Stimulated activated naive CD8-positive, alpha-beta T cell treated with anti-CD3 and anti-CD28 coated beads, Interleukin-15, amount 100 ng/mL, for 72 hours (primary cell): ENCODE results near the gene ASPHD2.
A peak's percentile ranks its signal among the peaks of the same experiment; 100 is the strongest.

Experiments
- ATAC-seq: fragments of 150-1000 bp; cut with Tn5 transposase; 2 replicates; pipeline ENCODE4 v1.10.0; 2021; ENCODE audit warnings: mild to moderate bottlenecking, moderate library complexity
- DNase-seq, 2 donors: peaks; one replicate each; pipeline ENCODE4 v3.0.0; 2021 to 2022
- H3K27ac Mint-ChIP-seq, 2 donors: one replicate each; pipeline ENCODE4 v1.8.0; 2022; ENCODE audit warnings: mild to moderate bottlenecking in 2 of 2, mixed read lengths in 2 of 2, moderate library complexity in 2 of 2
- H3K27me3 Mint-ChIP-seq: one replicate; pipeline ENCODE4 v1.8.0; 2022; ENCODE audit warnings: mixed read lengths
- H3K4me1 Mint-ChIP-seq: one replicate; pipeline ENCODE4 v1.8.0; 2022; ENCODE audit warnings: mild to moderate bottlenecking, mixed read lengths
- H3K4me3 Mint-ChIP-seq, 2 donors: one replicate each; pipeline ENCODE4 v1.8.0; 2022; ENCODE audit warnings: mild to moderate bottlenecking in 2 of 2, mixed read lengths in 2 of 2, moderate library complexity in 1 of 2
- H3K9me3 Mint-ChIP-seq, 2 donors: one replicate each; pipeline ENCODE4 v1.8.0; 2022; ENCODE audit warnings: mixed read lengths in 2 of 2

Gene ASPHD2

GRCh38 chr22:26428515-26429457, at the start of gene ASPHD2:
ASPHD2 (plus strand) TSS chr22:26429260; CDS start chr22:26433616, 4,356 bp downstream.
- H3K9me3 Mint-ChIP-seq: peaks cover 0 to 5% of the 10 kb centered on the region in 2 donors
- peak; percentile 88 for ATAC-seq
- H3K4me3 Mint-ChIP-seq: peak within 1 kb of the TSS; percentile 89 to 97
- H3K27me3 Mint-ChIP-seq: peaks cover 8% of the 10 kb centered on the region
- H3K27ac Mint-ChIP-seq: peak within 1 kb of the TSS; percentile 93 to 97
- peaks cover 58% of the 10 kb centered on the region for H3K4me1 Mint-ChIP-seq
- DNase-seq: peak; percentile 86 to 88

- Mint-ChIP-seq H3K27ac (no peak overlapping the region), H3K27me3 (peaks cover 70% of the 10 kb centered on the region), H3K4me1 (peaks cover 6% of the 10 kb centered on the region), H3K4me3 (no peak overlapping the region), H3K9me3 (peaks cover 0 to 17% of the 10 kb centered on the region in 2 donors)
- DNase-seq (no peak), ATAC-seq (no peak)
Measured at GRCh38 chr22:26380072-26380830, 48.8 kb upstream of the ASPHD2 start.

GRCh38 chr22:26382782-26383181, 46.3 kb upstream of the ASPHD2 start:
- peaks cover 45% of the 10 kb centered on the region for H3K27me3 Mint-ChIP-seq
- H3K4me3 Mint-ChIP-seq: no peak overlapping the region
- peak overlapping the region in 1 of 2 donors; percentile 49 for H3K27ac Mint-ChIP-seq
- H3K9me3 Mint-ChIP-seq: peaks cover 0 to 17% of the 10 kb centered on the region in 2 donors
- ATAC-seq (no peak), DNase-seq (no peak)
- H3K4me1 Mint-ChIP-seq: peaks cover under 1% of the 10 kb centered on the region

- peaks cover 0 to 7% of the 10 kb centered on the region in 2 donors for H3K9me3 Mint-ChIP-seq
- H3K4me1 Mint-ChIP-seq: no peaks in the 10 kb centered on the region
- DNase-seq (no peak), ATAC-seq (no peak)
- H3K27me3 Mint-ChIP-seq: peaks cover 40% of the 10 kb centered on the region
- no peak overlapping the region for H3K27ac Mint-ChIP-seq
- no peak overlapping the region for H3K4me3 Mint-ChIP-seq
Measured at GRCh38 chr22:26383968-26384556, 45.0 kb upstream of the ASPHD2 start.

GRCh38 chr22:26385164-26385563, 43.9 kb upstream of the ASPHD2 start:
- H3K9me3 Mint-ChIP-seq: no peaks in the 10 kb centered on the region
- ATAC-seq: no peak

GRCh38 chr22:26389125-26389524, 39.9 kb upstream of the ASPHD2 start:
- Mint-ChIP-seq H3K27ac (no peak overlapping the region), H3K27me3 (peaks cover 8% of the 10 kb centered on the region), H3K4me1 (no peaks in the 10 kb centered on the region), H3K4me3 (no peak overlapping the region), H3K9me3 (no peaks in the 10 kb centered on the region)
- DNase-seq: no peak
- no peak for ATAC-seq

More at GRCh38 chr22:26385164-26385563, 43.9 kb upstream of the ASPHD2 start:
- no peak for DNase-seq
- Mint-ChIP-seq H3K4me1 (no peaks in the 10 kb centered on the region), H3K4me3 (no peak overlapping the region), H3K27ac (no peak overlapping the region), H3K27me3 (peaks cover 31% of the 10 kb centered on the region)

GRCh38 chr22:26391091-26391490, 38.0 kb upstream of the ASPHD2 start:
- H3K27ac Mint-ChIP-seq: no peak overlapping the region
- no peaks in the 10 kb centered on the region for H3K4me1 Mint-ChIP-seq
- H3K27me3 Mint-ChIP-seq: peaks cover 8% of the 10 kb centered on the region
- DNase-seq: no peak
- ATAC-seq: no peak
- H3K9me3 Mint-ChIP-seq: no peaks in the 10 kb centered on the region
- H3K4me3 Mint-ChIP-seq: no peak overlapping the region

- no peak for DNase-seq
- no peaks in the 10 kb centered on the region for H3K9me3 Mint-ChIP-seq
- no peak overlapping the region for H3K27ac Mint-ChIP-seq
- H3K27me3 Mint-ChIP-seq: peaks cover 8% of the 10 kb centered on the region
- ATAC-seq: no peak
- no peaks in the 10 kb centered on the region for H3K4me1 Mint-ChIP-seq
- no peak overlapping the region for H3K4me3 Mint-ChIP-seq
Measured at GRCh38 chr22:26391623-26392022, 37.4 kb upstream of the ASPHD2 start.

- H3K27me3 Mint-ChIP-seq: no peaks in the 10 kb centered on the region
- no peak overlapping the region for H3K4me3 Mint-ChIP-seq
- DNase-seq (no peak), ATAC-seq (no peak)
- H3K4me1 Mint-ChIP-seq: peaks cover 4% of the 10 kb centered on the region
- H3K9me3 Mint-ChIP-seq: no peaks in the 10 kb centered on the region
- H3K27ac Mint-ChIP-seq: no peak overlapping the region
Measured at GRCh38 chr22:26393929-26394328, 35.1 kb upstream of the ASPHD2 start.

GRCh38 chr22:26394777-26395176, 34.3 kb upstream of the ASPHD2 start:
- no peak overlapping the region for H3K4me3 Mint-ChIP-seq
- H3K4me1 Mint-ChIP-seq: peaks cover 7% of the 10 kb centered on the region
- no peaks in the 10 kb centered on the region for H3K27me3 Mint-ChIP-seq
- DNase-seq (no peak), ATAC-seq (no peak)
- no peaks in the 10 kb centered on the region for H3K9me3 Mint-ChIP-seq
- H3K27ac Mint-ChIP-seq: peak overlapping the region in 1 of 2 donors; percentile 45

- H3K9me3 Mint-ChIP-seq: no peaks in the 10 kb centered on the region
- H3K4me3 Mint-ChIP-seq: no peak overlapping the region
- no peak overlapping the region for H3K27ac Mint-ChIP-seq
- H3K27me3 Mint-ChIP-seq: no peaks in the 10 kb centered on the region
- DNase-seq (no peak), ATAC-seq (no peak)
- peaks cover 7% of the 10 kb centered on the region for H3K4me1 Mint-ChIP-seq
Measured at GRCh38 chr22:26395926-26396325, 33.1 kb upstream of the ASPHD2 start.

GRCh38 chr22:26398741-26399153, 30.3 kb upstream of the ASPHD2 start:
- ATAC-seq: peak; percentile 95
- H3K27me3 Mint-ChIP-seq: no peaks in the 10 kb centered on the region
- no peak overlapping the region for H3K27ac Mint-ChIP-seq
- peak; percentile 48 to 65 for DNase-seq
- no peaks in the 10 kb centered on the region for H3K9me3 Mint-ChIP-seq
- no peak overlapping the region for H3K4me3 Mint-ChIP-seq
- H3K4me1 Mint-ChIP-seq: peaks cover 20% of the 10 kb centered on the region

- H3K4me3 Mint-ChIP-seq: no peak overlapping the region
- no peak for ATAC-seq
- no peaks in the 10 kb centered on the region for H3K27me3 Mint-ChIP-seq
- no peak overlapping the region for H3K27ac Mint-ChIP-seq
- H3K9me3 Mint-ChIP-seq: no peaks in the 10 kb centered on the region
- peaks cover 25% of the 10 kb centered on the region for H3K4me1 Mint-ChIP-seq
- no peak for DNase-seq
Measured at GRCh38 chr22:26399289-26399688, 29.8 kb upstream of the ASPHD2 start.

- no peak for ATAC-seq
Measured at GRCh38 chr22:26401726-26402125, 27.3 kb upstream of the ASPHD2 start.

GRCh38 chr22:26404851-26405421, 24.1 kb upstream of the ASPHD2 start:
- H3K4me3 Mint-ChIP-seq: peak overlapping the region; percentile 34 to 53
- H3K27ac Mint-ChIP-seq: peak overlapping the region in 1 of 2 donors; percentile 57
- no peaks in the 10 kb centered on the region for H3K9me3 Mint-ChIP-seq
- DNase-seq: no peak
- ATAC-seq: no peak
- peaks cover 6% of the 10 kb centered on the region for H3K27me3 Mint-ChIP-seq
- H3K4me1 Mint-ChIP-seq: peaks cover 26% of the 10 kb centered on the region

More at GRCh38 chr22:26401726-26402125, 27.3 kb upstream of the ASPHD2 start:
- H3K9me3 Mint-ChIP-seq: no peaks in the 10 kb centered on the region
- peaks cover 33% of the 10 kb centered on the region for H3K4me1 Mint-ChIP-seq
- no peaks in the 10 kb centered on the region for H3K27me3 Mint-ChIP-seq
- H3K4me3 Mint-ChIP-seq: no peak overlapping the region
- H3K27ac Mint-ChIP-seq: no peak overlapping the region
- DNase-seq: no peak
